DMS153 treated with DMSO at 0.1 percent for 48 hours (cell line): Measurements from ENCODE around the gene ZNF526.

Experiments
- DNase-seq: peaks from one replicate; lab custom pipeline; 2025; ENCODE audit not compliant: unreplicated experiment; lab: John Stamatoyannopoulos, UW

The ZNF526 gene, protein sequence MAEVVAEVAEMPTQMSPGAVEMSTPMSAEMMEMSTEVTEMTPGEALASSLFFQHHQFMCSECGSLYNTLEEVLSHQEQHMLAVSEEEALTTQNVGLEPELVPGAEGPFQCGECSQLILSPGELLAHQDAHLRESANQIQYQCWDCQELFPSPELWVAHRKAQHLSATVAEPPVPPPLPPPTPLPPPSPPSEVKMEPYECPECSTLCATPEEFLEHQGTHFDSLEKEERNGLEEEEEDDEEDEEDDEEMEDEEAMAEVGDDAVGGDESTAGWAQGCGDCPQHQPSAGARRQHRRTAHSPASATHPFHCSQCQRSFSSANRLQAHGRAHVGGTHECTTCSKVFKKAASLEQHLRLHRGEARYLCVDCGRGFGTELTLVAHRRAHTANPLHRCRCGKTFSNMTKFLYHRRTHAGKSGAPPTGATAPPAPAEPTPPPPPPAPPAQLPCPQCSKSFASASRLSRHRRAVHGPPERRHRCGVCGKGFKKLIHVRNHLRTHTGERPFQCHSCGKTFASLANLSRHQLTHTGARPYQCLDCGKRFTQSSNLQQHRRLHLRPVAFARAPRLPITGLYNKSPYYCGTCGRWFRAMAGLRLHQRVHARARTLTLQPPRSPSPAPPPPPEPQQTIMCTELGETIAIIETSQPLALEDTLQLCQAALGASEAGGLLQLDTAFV

DNA sequence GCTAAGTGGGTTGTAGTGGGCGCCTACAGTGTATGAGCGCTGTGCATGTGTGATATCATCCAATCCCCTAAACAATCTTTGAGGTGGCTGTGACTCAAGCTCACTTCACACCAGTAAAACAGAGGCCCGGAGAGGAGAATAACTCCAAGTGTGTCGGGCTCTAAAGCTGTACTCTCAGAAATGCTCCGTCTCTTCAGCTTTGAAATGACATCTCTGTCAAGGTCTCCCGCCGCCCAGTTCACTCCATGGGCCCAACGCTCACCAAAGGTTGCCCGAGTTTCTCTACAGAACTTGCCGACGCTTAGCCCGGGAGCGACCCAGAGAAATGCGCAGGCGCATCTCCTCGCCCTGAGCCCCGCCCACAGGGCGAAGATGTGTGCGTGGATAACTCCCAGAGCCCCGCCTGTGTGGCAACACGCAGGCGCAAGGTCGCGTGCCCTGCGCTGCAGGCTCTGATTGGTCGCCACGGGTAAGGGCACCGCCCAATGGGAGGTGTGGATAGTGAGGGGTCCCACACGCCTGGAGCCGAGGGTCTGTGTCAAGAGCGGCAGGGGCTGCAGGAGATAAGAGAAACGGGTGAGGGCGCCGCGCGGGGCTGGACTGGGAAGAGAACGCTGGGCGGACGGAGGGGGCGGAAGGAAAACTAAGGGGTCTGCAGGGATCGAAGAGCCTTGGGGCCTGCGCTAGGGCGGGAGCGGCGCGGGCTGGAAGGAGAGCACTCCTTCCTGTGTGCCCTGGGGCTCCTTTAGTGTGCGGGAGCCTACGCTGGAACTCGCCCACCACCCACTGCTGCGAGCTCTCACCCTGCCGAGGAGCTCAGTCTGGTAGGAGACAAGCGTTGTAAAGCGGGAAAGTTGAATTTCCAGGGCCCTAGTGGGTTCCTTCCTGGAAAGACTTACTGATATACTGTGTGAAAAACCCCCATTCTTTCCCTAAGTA, at the start of gene ZNF526:
TSS of gene ZNF526 (plus strand) at position 501 of the 939 bp plus-strand sequence. CDS start 4,092 bp downstream, outside the sequence.
- DNase-seq = peak; percentile 98

GRCh38 chr19:42170715-42171114, 49.4 kb upstream of the ZNF526 start:
- no peak for DNase-seq

DNA sequence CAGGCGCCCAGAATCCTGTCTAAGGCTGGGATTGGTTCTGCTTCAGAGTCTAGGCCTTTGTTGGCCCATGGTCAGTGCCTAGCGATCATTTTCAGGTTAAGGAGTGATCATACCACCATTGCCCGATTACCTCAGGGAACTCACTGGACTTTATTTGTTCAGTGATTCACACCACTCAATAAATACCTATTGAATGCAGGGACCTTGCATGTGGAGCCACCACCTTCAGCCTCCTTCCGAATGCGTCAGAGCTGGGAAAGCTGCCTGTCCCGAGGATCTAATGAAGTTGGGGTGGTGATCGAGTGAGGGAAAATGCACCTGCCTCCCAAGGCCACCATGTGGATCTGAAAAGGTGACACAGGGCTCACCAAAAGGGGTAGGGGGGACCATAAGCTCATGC, 47.9 kb upstream of the ZNF526 start:
- no peak for DNase-seq

GRCh38 chr19:42173695-42174094, 46.4 kb upstream of the ZNF526 start:
- no peak for DNase-seq

GRCh38 chr19:42174188-42174587, 45.9 kb upstream of the ZNF526 start:
- DNase-seq = no peak

GRCh38 chr19:42174958-42175734, 45.0 kb upstream of the ZNF526 start:
- DNase-seq = no peak

- no peak for DNase-seq
Measured at GRCh38 chr19:42175952-42176648, 44.0 kb upstream of the ZNF526 start.

GRCh38 chr19:42176649-42176989, 43.5 kb upstream of the ZNF526 start:
- peak; percentile 95 for DNase-seq

GRCh38 chr19:42176990-42177685, 43.0 kb upstream of the ZNF526 start:
- peak; percentile 95 for DNase-seq

DNA sequence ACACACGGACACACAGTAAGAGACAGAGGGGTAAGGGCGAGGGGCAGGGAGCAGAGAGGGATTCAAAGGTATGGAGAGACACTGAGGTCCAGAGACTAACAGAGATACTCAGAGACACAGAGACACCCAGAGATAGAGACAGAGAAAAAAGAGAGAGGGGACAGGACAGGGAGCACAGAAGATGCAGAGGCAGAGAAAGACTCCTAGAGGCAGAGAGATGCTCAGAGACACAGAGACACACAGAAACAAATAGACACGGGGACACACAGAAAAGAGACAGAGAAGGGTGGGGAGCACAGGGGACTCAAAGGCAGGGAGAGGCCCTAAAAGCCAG, 42.5 kb upstream of the ZNF526 start:
- no peak for DNase-seq

DNA sequence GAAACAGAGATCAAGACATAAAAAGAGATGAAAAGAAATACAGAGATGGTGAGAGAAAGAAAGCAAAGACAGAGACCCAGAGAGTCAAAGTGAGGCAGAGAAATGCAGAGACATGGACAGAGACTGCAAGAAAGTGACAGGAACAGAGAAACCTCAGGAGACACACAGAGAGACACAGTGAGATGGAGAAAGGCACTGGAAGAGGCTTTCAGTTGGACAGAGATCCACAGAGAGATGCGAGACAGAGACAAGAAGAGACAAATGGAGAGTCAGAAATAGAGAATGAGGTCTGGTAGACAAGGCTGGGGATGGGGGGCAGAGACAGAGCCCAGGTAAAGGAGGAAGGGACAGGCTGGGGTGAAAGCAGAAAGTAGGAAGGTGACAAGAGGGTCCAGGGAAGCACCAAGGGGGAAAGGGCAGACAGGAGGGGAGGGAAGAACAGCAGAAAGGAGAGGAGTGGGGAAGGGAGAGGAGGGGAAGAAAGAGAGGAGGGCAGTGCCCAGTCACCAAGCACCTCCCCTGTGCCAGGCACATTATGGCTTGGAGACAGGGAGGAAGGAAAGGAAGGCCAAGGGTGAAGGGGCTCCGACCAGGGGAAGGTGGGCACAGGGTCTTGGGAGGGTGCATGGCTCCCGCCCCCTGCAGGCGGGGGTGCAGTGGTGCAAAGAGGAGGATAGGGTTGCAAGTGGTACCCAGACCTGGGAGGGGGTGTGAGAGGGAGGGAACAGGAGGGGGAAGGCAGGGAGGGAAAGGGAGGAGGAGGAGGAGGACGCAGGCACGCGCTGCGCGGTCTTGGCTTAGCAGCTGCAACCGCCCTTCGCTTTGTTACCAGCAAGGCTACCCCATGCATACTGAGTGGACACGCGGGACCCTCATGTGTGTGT, 41.1 kb upstream of the ZNF526 start:
- DNase-seq = no peak

DNA sequence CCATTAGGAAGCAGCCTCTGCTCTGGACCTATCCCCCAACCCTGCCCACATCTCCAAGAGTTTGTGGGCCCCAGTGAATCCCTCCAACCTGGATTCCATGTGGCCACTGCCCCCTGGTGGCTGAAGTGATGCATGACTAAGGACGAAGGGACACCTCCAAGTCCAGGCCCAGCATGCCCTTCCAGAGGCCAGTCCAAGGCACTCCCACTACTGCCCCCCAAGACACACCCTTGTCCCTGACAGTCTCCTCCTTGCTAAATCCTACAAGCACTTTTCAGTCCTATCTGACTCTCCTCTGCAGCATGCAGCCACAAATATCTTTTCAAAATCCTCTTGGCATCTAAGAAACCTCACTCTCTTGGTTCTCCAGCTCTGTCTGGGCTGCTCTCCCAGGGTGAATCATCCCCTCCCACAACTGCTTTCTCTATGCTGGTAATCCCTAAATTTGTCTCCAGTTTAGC, 35.7 kb upstream of the ZNF526 start:
- peak; percentile 92 for DNase-seq

GRCh38 chr19:42185277-42185676, 34.8 kb upstream of the ZNF526 start:
- DNase-seq = peak; percentile 28

DNA sequence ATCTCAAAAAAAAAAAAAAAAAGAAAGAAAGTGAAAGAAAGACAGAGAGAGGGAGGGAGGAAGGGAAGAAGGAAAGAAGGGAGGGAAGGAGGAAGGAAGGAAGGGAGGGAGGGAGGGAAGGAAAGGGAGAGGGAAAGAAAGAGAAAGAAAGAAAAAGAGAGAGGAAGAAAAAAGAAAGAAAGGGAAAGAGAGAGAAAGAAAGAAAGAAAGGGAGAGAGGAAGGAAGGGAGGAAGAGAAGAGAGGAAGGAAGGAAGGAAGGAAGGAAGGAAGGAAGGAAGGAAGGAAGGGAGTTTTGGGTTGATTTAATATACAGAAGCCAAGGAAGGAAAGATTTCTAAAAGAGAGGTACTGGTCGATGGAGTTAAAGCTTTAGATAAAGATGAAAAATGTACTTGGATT, 31.4 kb upstream of the ZNF526 start:
- no peak for DNase-seq

GRCh38 chr19:42189133-42189532, 31.0 kb upstream of the ZNF526 start:
- DNase-seq = no peak

GRCh38 chr19:42191330-42191729, 28.8 kb upstream of the ZNF526 start:
- DNase-seq = no peak

DNA sequence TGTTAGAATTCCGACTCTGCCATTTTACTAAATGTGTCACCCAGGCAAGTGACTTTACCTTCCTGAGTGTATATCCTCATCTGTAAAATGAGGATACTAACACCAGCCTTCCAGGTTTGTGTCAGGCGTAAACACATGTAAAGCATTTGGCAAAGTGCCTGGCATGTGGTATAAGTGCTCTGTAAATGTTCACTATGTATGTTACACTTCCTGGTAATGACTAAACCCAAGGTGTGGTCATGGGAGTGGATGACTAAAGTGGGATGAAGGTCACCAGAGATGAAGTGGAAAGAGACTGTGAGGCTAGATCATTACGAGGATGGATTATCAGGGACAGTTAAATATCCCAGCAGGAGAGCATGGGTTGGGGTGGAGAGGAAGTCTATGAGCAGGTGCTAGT, 28.3 kb upstream of the ZNF526 start:
- DNase-seq = peak; percentile 96

DNA sequence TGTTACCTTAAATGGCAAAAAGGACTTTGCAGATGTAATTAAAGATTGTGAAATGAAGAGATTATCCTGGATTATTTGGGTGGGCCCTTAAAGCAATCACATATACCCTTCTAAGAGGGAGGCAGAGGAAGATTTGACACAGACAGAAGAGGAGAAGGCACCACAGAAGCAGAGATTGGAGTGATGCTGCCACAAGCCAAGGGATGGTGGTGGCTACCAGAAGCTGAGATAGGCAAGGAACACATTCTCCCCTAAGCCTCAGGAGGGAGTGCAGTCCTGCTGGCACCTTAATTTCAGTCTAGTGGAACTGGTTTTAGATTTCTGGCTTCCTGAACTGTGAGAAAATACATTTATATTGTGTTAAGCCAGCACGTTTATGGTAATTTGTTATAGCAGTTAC, 26.8 kb upstream of the ZNF526 start:
- DNase-seq = no peak

- no peak for DNase-seq
Measured at GRCh38 chr19:42193706-42194105, 26.4 kb upstream of the ZNF526 start.
